H9 (cell line): ENCODE measurements around the gene BDH1. TPM values are rescaled to one million over a fixed set of nuclear protein-coding genes. Genes with fewer than 3 reads are reported as not detected.

ENCODE experiments used
- DNase-seq: peaks from one replicate; pipeline ENCODE4 v3.0.0-alpha.2; 2017
- H2AFZ ChIP-seq: one replicate; pipeline ENCODE4 v1.6.1; 2013; ENCODE audit warnings: mild to moderate bottlenecking, low read length, control low read depth, moderate library complexity
- H2AK5ac ChIP-seq: 2 replicates; pipeline ENCODE4 v1.6.1; 2013; ENCODE audit warnings: low read length, control low read depth, mixed read lengths; ENCODE audit not compliant: insufficient read length
- H2BK120ac ChIP-seq: one replicate; pipeline ENCODE4 v1.6.1; 2013; ENCODE audit warnings: low read depth, mild to moderate bottlenecking, low read length, control low read depth, inconsistent platforms; ENCODE audit not compliant: poor library complexity, severe bottlenecking
- H2BK12ac ChIP-seq: 2 replicates; pipeline ENCODE4 v1.6.1; 2013; ENCODE audit warnings: low read length, control low read depth, mixed read lengths, low read depth; ENCODE audit not compliant: insufficient read length
- H2BK15ac ChIP-seq: 2 replicates; pipeline ENCODE4 v1.6.1; 2013; ENCODE audit warnings: low read depth, low read length, control low read depth
- H2BK20ac ChIP-seq: one replicate; pipeline ENCODE4 v1.6.1; 2013; ENCODE audit warnings: low read depth, mild to moderate bottlenecking, low read length, control low read depth, inconsistent platforms; ENCODE audit not compliant: poor library complexity, severe bottlenecking
- H2BK5ac ChIP-seq: 2 replicates; pipeline ENCODE4 v1.6.1; 2013; ENCODE audit warnings: low read length, control low read depth, mixed read lengths; ENCODE audit not compliant: insufficient read length
- H3K14ac ChIP-seq: 2 replicates; pipeline ENCODE4 v1.6.1; 2013; ENCODE audit warnings: low read length, control low read depth; ENCODE audit not compliant: insufficient read depth
- H3K18ac ChIP-seq: 2 replicates; pipeline ENCODE4 v1.6.1; 2013; ENCODE audit warnings: low read depth, mild to moderate bottlenecking, mixed read lengths, low read length, control low read depth; ENCODE audit not compliant: insufficient read length
- H3K23ac ChIP-seq: 2 replicates; pipeline ENCODE4 v1.6.1; 2013; ENCODE audit warnings: low read length, control low read depth, mixed read lengths, low read depth; ENCODE audit not compliant: insufficient read length
- H3K23me2 ChIP-seq: 2 replicates; pipeline ENCODE4 v1.6.1; 2013; ENCODE audit warnings: low read depth, mild to moderate bottlenecking, mixed read lengths, low read length, control low read depth; ENCODE audit not compliant: insufficient read length, poor library complexity, severe bottlenecking
- H3K27ac ChIP-seq: 2 replicates; pipeline ENCODE4 v1.5.1; 2013; ENCODE audit warnings: low read length, control low read depth, mixed read lengths, low read depth; ENCODE audit not compliant: insufficient read length
- H3K27me3 ChIP-seq: 2 replicates; pipeline ENCODE4 v1.6.1; 2013; ENCODE audit warnings: low read length, control low read depth, inconsistent platforms; ENCODE audit not compliant: insufficient read depth
- H3K4ac ChIP-seq: 2 replicates; pipeline ENCODE4 v1.6.1; 2013; ENCODE audit warnings: low read depth, mild to moderate bottlenecking, control low read depth, inconsistent platforms, low read length, moderate library complexity
- H3K4me1 ChIP-seq: 2 replicates; pipeline ENCODE4 v1.6.1; 2013; ENCODE audit warnings: low read length, control low read depth, inconsistent platforms; ENCODE audit not compliant: insufficient read depth
- H3K4me2 ChIP-seq: 2 replicates; pipeline ENCODE4 v1.6.1; 2013; ENCODE audit warnings: low read length, control low read depth, mixed read lengths; ENCODE audit not compliant: insufficient read length, insufficient read depth
- H3K56ac ChIP-seq: 2 replicates; pipeline ENCODE4 v1.6.1; 2013; ENCODE audit warnings: low read depth, mild to moderate bottlenecking, mixed read lengths, low read length, control low read depth; ENCODE audit not compliant: insufficient read length
- H3K79me1 ChIP-seq: 2 replicates; pipeline ENCODE4 v1.6.1; 2013; ENCODE audit warnings: low read depth, mild to moderate bottlenecking, moderate library complexity, low read length, control low read depth, inconsistent platforms; ENCODE audit not compliant: insufficient read depth, poor library complexity, severe bottlenecking
- H3K79me2 ChIP-seq: 2 replicates; pipeline ENCODE4 v1.6.1; 2013; ENCODE audit warnings: low read length, control low read depth, inconsistent platforms; ENCODE audit not compliant: insufficient read depth
- H3K9ac ChIP-seq: 2 replicates; pipeline ENCODE4 v1.6.1; 2013; ENCODE audit warnings: low read length, control low read depth, mixed read lengths; ENCODE audit not compliant: insufficient read length; ENCODE audit errors: extremely low read depth
- H3K9me3 ChIP-seq: one replicate; pipeline ENCODE4 v1.6.1; 2013; ENCODE audit warnings: low read depth, low read length, inconsistent platforms; ENCODE audit not compliant: control insufficient read depth
- H3T11ph ChIP-seq: one replicate; pipeline ENCODE4 v1.6.1; 2013; ENCODE audit warnings: mild to moderate bottlenecking, low read length, control low read depth, inconsistent platforms
- H4K20me1 ChIP-seq: one replicate; pipeline ENCODE4 v1.6.1; 2013; ENCODE audit not compliant: control insufficient read depth, insufficient read length, insufficient read depth
- H4K5ac ChIP-seq: 2 replicates; pipeline ENCODE4 v1.6.1; 2013; ENCODE audit warnings: low read depth, mild to moderate bottlenecking, mixed read lengths, low read length, control low read depth; ENCODE audit not compliant: insufficient read length
- H4K8ac ChIP-seq: replicated peaks from 2 replicates; pipeline ENCODE4 v1.6.1; 2013; ENCODE audit warnings: low read length, control low read depth, mixed read lengths, low read depth; ENCODE audit not compliant: insufficient read length
- H4K91ac ChIP-seq: 2 replicates; pipeline ENCODE4 v1.6.1; 2013; ENCODE audit warnings: low read depth, mild to moderate bottlenecking, moderate library complexity, mixed read lengths, low read length, control low read depth; ENCODE audit not compliant: insufficient read length
- H3K27ac Mint-ChIP-seq, 3 experiments: 2 replicates in 2 of 3; 3 replicates in 1 of 3; pipeline ENCODE4 v1.8.0; 2020 to 2021; ENCODE audit warnings: mixed read lengths in 3 of 3, mild to moderate bottlenecking in 1 of 3, moderate library complexity in 1 of 3
- H3K27me3 Mint-ChIP-seq: 2 replicates; pipeline ENCODE4 v1.8.0; 2021; ENCODE audit warnings: low read depth, mild to moderate bottlenecking, moderate library complexity, mixed read lengths
- H3K36me3 Mint-ChIP-seq, 3 experiments: 2 replicates in 2 of 3; 3 replicates in 1 of 3; pipeline ENCODE4 v1.8.0; 2020 to 2021; ENCODE audit warnings: low read depth in 3 of 3, mixed read lengths in 3 of 3; ENCODE audit not compliant: insufficient read depth in 1 of 3
- H3K4me1 Mint-ChIP-seq, 2 experiments: 2 replicates each; pipeline ENCODE4 v1.8.0; 2020; ENCODE audit warnings: mixed read lengths in 2 of 2
- H3K4me3 Mint-ChIP-seq, 2 experiments: 2 replicates in 1 of 2; 3 replicates in 1 of 2; pipeline ENCODE4 v1.8.0; 2020 to 2021; ENCODE audit warnings: mild to moderate bottlenecking in 2 of 2, mixed read lengths in 2 of 2, moderate library complexity in 1 of 2
- H3K9me3 Mint-ChIP-seq, 2 experiments: 2 replicates in 1 of 2; 3 replicates in 1 of 2; pipeline ENCODE4 v1.8.0; 2020; ENCODE audit warnings: mild to moderate bottlenecking in 2 of 2, mixed read lengths in 2 of 2, moderate library complexity in 1 of 2
- WGBS: extraction: QIAGEN DNeasy Blood & Tissue Kit; methylation state at CpG from one replicate; pipeline ENCODE4 v1.1.7; 2013; ENCODE audit warnings: missing lambda C conversion rate, low lambda C conversion rate, mixed read lengths; ENCODE audit not compliant: insufficient read length; ENCODE audit errors: extremely low coverage; 5-methylcytosine and 5-hydroxymethylcytosine counted together
- total RNA-seq: library from RNA; stranded (reverse); gene quantifications from 2 replicates; pipeline ENCODE4 v1.2.1, GENCODE V29; 2021
- TF ChIP-seq, protein P1 (sequence below): fragments of 200-600 bp; sonication (generic); conservative IDR thresholded peaks from 3 replicates; pipeline ENCODE4 v1.8.0; 2021; ENCODE audit warnings: antibody characterized with exemption, mild to moderate bottlenecking

Gene BDH1
- total RNA-seq, 1 experiment from 2014 or later, result 23.8 TPM

DNA sequence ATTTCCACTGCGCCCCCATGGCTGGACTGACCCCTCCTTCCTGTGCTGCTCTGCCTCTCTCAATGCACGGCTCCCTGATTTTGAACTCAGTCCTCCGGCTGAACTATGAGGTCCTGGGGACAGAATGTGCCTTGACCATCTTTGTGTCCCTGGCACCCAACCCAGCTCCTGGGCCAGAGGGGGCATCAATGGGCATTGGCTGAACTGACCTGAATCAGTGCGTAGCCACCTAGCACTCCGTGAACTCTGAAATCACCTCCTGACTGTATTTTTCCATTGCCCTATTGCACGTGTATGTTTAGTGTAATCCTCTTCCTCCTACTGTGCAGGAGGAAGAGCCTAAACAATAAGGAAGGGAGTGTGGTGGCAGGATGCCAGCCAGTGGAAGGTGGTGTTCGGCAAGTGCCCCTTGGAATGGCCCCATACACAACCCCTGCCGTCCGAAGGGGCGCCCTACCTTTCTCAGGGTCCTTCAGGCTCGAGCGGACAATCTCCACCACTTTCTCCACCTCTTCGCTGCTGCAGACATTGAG lies 33.5 kb downstream of the BDH1 start:
- Histone ChIP-seq H2BK120ac (no peak overlapping the region), H3K4me1 (no peaks in the 10 kb centered on the region; the same call in 1 of the 2 replicates), H4K20me1 (no peaks in the 10 kb centered on the region), H2BK20ac (no peak overlapping the region), H3K23me2 (no peaks in the 10 kb centered on the region), H3K4me2 (no peak overlapping the region), H3T11ph (no peak overlapping the region), H2BK12ac (no peak overlapping the region), H3K79me1 (no peaks in the 10 kb centered on the region), H3K9ac (no peak overlapping the region), H4K8ac (no peak overlapping the region), H3K23ac (no peak overlapping the region), H3K18ac (no peak overlapping the region), H3K9me3 (no peaks in the 10 kb centered on the region), H2AK5ac (no peak overlapping the region), H3K56ac (no peak overlapping the region), H3K14ac (no peak overlapping the region), H3K27me3 (no peaks in the 10 kb centered on the region), H2AFZ (no peak overlapping the region), H3K27ac (no peak overlapping the region), H4K91ac (no peak overlapping the region), H3K4ac (no peak overlapping the region), H4K5ac (no peak overlapping the region), H2BK15ac (no peak overlapping the region), H3K79me2 (no peaks in the 10 kb centered on the region), H2BK5ac (no peak overlapping the region)
- Mint-ChIP-seq H3K4me1 (peaks cover 19 to 25% of the 10 kb centered on the region in 2 experiments), H3K4me3 (peak overlapping the region in 1 of 2 experiments; percentile 74; a peak in 2 of 5 replicates), H3K27ac (peak overlapping the region in 1 of 3 experiments; percentile 41; a peak in 2 of 7 replicates), H3K9me3 (no peaks in the 10 kb centered on the region), H3K36me3 (peaks cover 0 to 3% (median 0%) of the 10 kb centered on the region in 3 experiments; a peak in 3 of 7 replicates), H3K27me3 (no peaks in the 10 kb centered on the region)
- WGBS, result no CpG with 5 or more reads among the region's 13 CpGs
- DNase-seq, result no peak
- TF ChIP-seq, protein P1, sequence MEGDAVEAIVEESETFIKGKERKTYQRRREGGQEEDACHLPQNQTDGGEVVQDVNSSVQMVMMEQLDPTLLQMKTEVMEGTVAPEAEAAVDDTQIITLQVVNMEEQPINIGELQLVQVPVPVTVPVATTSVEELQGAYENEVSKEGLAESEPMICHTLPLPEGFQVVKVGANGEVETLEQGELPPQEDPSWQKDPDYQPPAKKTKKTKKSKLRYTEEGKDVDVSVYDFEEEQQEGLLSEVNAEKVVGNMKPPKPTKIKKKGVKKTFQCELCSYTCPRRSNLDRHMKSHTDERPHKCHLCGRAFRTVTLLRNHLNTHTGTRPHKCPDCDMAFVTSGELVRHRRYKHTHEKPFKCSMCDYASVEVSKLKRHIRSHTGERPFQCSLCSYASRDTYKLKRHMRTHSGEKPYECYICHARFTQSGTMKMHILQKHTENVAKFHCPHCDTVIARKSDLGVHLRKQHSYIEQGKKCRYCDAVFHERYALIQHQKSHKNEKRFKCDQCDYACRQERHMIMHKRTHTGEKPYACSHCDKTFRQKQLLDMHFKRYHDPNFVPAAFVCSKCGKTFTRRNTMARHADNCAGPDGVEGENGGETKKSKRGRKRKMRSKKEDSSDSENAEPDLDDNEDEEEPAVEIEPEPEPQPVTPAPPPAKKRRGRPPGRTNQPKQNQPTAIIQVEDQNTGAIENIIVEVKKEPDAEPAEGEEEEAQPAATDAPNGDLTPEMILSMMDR, result no peak
